ENCODE results near the gene IGFBP3. TPM values are rescaled to one million over a fixed set of nuclear protein-coding genes. Genes with fewer than 3 reads are reported as not detected.
"Not testable (repeated sequence)": the region's sequence is repeated elsewhere in the genome, so short reads cannot be mapped to it uniquely, and the experiment has no call there.

Gene IGFBP3, protein sequence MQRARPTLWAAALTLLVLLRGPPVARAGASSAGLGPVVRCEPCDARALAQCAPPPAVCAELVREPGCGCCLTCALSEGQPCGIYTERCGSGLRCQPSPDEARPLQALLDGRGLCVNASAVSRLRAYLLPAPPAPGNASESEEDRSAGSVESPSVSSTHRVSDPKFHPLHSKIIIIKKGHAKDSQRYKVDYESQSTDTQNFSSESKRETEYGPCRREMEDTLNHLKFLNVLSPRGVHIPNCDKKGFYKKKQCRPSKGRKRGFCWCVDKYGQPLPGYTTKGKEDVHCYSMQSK
- total RNA-seq (2014; rRNA removed; shearing (Covaris generic)) = 10.1 and 11.7 TPM in 2 replicates

DNA sequence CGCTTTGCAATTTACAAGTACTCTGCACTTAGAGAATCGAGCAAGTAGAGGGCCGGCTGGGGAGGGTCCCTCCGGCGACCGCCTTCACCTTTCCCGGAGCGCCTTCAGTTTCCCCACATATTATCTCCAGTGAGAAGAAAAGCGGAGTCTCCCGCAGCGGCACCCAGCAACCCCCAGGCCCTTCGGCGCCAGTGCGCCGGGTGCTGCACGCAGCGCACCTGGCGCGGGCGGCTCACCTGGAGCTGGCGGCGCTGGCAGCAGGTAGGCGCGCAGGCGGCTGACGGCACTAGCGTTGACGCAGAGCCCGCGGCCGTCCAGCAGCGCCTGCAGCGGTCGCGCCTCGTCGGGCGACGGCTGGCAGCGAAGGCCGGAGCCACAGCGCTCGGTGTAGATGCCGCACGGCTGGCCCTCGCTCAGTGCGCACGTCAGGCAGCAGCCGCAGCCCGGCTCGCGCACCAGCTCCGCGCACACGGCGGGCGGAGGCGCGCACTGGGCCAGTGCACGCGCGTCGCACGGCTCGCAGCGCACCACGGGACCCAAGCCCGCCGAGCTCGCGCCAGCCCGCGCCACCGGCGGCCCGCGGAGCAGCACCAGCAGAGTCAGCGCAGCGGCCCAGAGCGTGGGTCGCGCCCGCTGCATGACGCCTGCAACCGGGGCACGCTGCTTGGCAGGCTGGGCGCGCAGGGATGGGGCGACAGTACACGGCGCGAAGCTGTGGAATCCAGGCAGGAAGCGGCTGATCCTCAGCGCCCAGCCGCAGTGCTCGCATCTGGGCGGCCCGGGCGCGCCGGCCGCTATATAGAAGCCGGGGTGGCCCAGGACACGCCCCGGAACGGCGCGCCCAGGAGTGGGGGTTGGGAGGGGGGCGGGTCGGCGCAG lies at the start of gene IGFBP3:
TSS of gene IGFBP3 (minus strand) at position 771 of the 879 bp plus-strand sequence. CDS start at position 639, 132 bp downstream.
- DNase-seq (ENCODE audit: low read depth) = peak; percentile 50

DNA sequence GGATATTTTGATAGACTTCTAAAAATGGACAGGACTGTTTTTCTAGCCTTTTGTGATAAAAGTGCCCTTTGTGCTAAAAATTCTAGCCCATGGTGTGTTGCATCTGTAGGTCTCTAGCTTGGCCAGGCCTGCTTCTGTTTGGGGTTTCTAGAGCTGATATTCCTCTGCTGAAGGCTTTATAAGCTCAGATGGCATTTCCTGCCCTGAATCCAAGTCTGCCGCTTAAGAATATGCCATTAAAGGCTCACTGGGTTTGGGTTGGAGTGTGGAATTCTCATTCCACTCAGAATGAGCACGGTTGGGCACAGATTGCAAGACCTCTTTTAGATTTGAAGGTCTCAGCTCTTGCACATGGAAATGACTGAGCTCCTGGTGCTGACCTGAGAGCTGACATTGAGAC lies 49.4 kb upstream of the IGFBP3 start:
- no peak for DNase-seq (ENCODE audit: low read depth)

DNA sequence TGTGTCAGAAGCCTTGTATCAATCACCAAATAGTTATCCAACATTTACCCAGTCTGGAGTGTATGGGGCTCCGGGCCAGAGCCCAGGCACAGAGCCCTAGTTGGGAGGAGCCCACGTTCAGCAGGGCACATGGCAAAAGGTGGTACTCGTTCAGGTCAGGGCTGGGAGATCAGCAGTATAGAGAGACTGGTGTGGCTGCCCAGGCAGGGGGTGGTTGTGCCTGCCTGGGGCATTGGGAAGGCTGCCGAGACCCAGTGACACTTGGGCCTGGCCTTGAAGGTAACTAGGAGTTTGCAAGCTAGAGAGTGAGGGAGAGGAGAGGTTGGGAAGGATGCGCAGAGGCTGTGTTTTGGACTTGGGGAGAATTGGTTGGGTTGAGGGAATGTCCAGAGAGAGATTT lies 48.9 kb upstream of the IGFBP3 start:
- no peak for DNase-seq (ENCODE audit: low read depth)

DNA sequence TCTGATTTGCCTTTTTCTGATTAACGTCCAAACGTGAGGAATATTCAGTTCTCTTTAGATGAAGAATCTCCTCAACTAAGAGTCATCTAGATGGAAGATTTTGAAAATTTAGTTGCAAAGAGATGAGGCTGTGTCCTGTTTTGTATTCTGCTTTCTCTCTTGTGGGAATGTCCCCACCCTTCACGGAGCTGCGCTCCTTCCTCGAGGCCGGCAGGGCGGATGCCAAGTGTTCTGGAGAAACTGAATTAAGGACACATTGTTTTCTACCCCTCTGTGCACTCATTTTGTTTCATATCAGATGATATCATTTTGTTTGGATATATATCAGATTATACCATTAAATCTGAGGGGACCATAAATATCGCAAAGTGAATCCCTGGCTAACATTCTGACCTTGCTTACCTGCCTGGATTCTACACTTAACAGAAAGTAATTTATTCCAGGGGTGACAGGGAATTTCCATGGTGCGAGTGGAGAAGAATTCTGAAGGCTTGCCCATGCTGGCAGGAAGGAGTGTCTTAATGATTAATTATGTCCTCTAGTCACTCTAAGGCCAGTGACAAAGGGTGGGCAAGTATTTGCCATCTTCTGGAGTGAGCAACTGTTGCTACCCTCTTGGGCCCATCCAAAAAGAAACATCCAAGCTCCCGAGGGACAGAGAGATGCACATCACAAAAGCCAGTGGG lies 47.9 kb upstream of the IGFBP3 start:
- no peak for DNase-seq (ENCODE audit: low read depth)

DNA sequence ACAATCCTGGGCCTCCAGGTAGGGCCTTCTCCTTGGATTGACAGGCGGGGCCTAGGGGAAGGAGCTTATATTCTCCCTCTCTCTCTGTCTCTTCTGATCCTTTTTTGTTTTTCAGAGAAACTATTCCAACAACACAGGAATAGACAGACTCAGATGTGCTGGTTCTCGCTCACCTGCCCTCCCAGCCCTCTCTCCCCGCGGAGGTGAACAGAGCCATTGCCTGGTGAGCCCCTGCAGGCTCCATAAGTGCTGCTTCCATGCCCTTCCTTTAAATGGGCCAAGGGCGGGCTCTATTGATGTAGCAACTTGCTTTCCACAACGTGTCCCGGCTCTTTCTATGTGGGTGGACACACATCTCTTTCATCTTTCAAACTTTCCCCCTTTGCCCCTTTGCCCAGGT lies 47.2 kb upstream of the IGFBP3 start:
- DNase-seq (ENCODE audit: low read depth) = no peak

DNA sequence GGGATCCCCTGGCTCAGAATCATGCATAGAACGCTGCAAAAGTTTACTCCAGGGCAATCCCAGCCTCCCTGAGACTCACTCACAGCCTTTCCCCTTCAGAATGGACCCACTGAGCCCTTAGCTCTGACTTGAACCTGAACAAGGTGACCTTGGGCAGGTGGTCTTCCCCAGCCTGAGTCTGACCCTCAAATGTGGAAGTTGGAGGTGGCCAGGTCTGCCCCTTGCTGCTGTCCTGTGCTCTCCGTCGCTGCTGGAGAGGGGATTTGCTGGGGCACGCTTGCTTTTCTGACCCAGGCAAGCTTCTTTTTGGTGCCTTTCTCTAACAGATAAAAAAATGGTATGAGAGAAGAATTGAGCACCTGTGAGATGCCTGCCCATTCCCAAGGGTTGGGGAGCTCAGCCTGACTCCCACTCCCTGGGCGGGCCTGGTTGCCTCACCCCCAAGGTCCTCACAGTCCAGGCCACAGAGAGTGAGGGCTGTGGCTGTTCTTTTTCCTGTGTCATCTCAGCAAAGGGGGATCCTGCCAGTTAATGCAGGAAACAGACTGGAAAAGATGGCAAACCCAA lies 46.6 kb upstream of the IGFBP3 start:
- no peak for DNase-seq (ENCODE audit: low read depth)

DNA sequence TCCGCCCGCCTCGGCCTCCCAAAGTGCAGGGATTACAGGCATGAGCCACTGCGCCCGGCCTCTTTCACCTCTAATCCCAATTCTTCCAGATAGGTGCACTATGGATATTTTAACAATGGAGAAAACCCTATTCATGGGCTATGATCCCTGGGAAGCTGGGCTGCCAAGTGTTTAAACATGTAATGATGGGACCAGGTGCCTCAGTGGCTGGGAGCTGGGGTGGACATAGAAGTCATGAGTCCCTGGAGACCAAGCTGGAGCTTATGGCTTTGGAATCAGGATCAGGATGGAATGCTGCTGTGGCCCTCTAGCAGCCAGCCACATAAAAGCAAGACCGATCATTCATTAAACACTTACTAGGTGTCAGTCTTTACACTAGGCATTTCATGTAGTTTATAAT lies 41.8 kb upstream of the IGFBP3 start:
- no peak for DNase-seq (ENCODE audit: low read depth)

DNA sequence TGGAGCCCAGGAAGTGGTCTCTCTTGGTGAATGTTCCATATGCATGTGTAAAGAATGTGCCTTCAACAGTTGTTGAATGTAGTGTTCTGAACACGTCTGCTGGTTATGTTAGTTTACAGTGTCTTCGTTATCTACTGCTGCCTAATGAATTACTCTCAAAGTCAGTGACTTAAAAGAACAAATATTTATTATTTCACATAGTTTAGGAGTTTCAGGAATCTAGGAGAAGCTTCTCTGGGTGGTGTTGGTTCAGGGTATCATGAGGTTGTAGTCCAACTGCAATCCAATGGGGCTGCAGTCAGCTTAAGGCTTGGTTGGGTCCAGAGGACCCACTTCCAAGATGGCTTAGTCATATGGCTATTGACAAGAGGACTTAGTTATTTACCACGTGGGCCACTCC lies 36.6 kb upstream of the IGFBP3 start:
- DNase-seq (ENCODE audit: low read depth) = no peak

DNA sequence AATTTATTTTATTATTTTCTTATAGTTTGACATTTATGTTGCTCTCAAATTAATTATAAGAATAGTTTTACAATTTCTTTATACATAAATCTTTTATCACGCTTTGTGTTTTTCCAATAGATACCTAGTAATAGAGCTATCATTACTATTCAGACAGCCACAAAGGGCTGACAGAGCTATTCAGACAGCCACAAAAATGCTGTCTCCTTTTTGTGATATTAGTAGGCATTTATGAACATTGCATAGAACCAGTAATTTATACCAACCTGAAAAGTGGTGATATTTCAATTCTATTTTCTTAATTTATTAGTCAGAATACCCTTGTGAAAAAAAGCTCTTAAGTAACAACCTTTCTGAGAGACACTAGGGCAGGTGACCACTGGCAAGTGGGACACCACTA lies 34.2 kb upstream of the IGFBP3 start:
- no peak for DNase-seq (ENCODE audit: low read depth)

DNA sequence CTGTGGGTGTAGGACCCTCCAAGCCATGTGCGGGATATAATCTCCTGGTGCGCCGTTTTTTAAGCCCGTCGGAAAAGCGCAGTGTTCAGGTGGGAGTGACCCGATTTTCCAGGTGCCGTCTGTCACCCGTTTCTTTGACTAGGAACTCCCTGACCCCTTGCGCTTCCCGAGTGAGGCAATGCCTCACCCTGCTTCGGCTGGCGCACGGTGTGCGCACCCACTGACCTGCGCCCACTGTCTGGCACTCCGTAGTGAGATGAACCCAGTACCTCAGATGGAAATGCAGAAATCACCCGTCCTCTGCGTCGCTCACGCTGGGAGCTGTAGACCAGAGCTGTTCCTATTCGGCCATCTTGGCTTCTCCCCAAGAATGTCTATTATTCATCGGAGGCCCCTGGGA lies 32.0 kb upstream of the IGFBP3 start:
- not testable (repeated sequence) for DNase-seq (ENCODE audit: low read depth)

DNA sequence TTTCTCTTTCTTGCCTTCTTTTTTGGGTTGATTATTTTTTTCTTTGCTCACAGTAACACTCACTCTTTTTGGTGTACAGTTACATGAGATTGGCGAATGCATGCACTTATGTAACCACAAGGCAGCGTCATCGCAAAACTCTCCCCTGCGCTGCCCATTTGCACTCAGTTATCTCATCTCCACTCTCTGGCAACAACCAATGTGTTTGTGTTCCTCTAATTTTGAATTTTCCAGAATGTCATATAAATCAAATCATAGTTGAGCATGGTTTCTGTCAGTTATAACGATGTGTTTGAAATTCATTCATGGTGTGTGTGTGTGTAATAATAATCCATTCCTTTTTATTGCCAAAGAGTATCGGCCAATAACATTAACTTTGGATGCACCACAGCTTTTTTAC lies 23.0 kb upstream of the IGFBP3 start:
- no peak for DNase-seq (ENCODE audit: low read depth)

DNA sequence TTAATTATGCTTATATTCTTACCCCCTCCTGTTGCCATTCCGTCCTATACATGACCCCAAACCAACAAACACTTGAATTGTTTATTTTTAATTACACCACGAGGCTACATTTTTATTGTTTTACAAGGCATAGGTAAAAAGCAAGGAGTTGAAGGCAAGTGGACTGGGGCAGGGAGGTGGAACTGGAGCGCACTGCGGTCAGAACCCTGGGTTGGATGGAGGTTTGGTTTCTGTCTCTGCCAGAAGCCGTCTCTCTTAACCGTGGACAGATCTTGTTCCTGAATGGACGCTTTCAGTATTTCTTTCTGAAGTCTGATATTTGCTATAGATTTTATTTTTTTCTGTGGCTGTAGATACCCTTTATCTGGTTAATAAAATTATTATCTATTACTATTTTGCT lies 19.9 kb upstream of the IGFBP3 start:
- DNase-seq (ENCODE audit: low read depth) = no peak

DNA sequence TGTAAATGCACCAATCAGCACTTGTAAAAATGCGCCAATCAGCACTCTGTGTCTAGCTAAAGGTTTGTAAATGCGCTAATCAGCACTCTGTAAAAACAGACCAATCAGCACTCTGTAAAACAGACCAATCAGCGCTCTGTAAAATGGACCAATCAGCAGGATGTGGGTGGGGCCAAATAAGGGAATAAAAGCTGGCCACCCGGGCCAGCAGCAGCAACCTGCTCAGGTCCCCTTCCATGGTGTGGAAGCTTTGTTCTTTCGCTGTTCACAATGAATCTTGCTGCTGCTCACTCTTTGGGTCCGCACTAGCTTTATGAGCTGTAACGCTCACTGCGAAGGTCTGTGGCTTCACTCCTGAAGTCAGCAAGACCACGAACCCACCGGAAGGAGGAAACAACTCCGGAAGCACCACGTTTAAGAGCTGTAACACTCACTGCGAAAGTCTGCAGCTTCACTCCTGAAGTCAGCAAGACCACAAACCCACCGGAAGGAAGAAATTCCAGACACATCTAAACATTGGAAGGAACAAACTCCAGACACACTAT lies 19.2 kb upstream of the IGFBP3 start:
- DNase-seq (ENCODE audit: low read depth) = not testable (repeated sequence)

DNA sequence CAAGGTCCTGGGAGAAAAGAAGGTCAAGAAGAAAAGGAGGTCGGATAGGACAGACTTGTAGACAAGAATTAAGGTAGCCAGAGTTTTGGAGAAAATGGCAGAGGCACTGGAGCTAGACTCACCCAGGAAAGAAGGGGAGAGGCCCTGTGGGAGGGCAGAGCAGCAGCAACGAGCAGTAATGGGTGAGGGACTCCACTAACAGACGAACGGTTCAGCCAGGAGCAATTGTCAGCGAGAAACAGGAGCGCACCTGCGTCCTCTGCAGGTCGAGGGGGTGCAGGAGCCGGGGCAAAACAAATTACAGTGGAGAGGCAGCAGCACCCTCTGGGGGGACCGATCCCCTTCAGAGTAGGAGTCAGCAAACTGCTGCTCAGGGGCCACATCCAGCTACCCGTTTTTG lies 18.5 kb upstream of the IGFBP3 start:
- no peak for DNase-seq (ENCODE audit: low read depth)

DNA sequence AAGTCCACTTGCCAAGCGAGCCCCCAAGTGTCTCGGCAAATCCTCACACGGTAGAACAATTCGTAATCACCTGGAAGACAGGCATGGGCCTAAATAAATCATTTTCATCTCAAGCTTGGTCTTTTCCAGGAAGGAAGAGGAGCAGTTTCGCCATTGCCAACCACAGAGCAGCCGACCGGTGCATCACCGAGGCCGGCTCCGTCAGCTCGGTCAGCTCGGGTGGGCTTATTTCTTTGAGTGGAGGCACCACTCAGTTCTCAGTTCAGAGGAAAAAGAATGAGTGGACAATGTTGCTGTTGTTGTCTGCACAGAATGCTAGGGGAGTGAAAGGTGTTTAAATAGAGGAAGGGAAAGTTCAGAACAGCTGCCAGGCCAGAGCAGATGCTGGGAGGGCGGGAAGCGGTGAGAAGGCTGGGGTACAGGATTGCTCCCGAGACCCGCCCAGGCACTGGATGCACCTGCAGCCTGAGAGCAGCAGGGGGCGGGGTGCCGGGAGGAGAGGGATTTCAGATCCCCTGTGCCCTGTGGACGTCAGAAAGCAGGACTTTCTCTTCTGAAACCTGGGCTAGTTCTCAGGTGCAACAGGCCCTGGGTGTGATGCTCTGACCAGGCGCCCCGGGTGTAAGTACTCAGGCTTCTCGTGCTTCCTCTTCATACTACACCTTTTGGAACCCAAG lies 17.7 kb upstream of the IGFBP3 start:
- no peak for DNase-seq (ENCODE audit: low read depth)

DNA sequence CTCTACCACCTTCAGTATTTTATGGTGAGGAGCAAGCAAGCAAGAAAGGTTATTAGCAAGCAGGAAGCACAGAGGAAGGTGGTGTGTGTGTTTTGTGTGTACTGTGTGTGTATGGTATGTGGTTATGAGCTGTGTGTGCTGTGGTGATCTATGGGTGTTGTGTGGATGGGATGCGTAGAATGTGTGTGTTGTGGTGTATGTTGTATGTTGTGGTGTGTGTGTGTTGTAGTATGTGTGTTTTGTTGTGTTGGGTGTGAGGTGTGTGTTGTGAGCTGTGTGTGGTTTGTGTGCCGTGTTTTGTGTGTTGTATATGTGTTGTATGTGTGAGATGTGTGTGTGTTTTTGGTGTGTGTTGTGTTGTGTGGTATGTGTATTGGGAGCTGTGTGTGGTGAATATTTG lies 16.8 kb upstream of the IGFBP3 start:
- DNase-seq (ENCODE audit: low read depth) = no peak

DNA sequence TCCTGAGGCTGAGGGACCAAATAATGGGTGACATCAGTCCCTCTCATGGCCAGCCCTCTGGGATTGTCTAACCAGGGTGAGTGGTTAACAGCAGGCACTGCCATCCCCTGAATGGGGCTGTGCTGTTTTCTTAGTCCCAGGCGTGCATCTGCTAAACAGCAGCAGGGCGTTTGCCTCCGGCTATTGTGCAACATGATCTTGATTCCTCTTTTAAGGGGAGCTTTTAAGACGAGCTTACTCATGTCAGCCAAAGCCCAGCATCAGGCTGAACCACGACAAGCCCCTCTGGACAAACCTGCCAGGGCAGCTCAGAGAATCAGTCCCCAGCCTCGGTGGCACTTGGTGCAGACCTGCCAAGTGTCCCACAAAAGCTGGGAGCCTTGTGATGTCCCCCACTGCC lies 16.2 kb upstream of the IGFBP3 start:
- DNase-seq (ENCODE audit: low read depth) = no peak

DNA sequence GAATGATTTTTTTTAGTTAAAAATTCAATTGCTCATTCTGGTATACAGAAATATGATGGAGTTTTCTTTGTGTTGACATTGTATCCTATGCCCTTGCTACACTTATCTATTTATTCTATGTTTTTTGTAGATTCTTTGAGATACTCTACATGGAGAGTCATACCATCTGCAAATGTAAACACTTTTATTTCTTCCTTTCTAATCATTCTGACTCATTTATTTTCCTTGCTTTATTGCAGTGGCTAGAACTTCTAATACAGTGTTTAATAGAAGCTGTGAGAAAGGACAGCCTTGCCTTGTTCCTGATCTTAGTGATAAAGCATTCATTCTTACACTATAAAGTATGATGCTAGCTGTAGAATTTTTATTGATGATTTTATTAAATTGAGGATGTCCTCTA lies 9.9 kb upstream of the IGFBP3 start:
- no peak for DNase-seq (ENCODE audit: low read depth)

DNA sequence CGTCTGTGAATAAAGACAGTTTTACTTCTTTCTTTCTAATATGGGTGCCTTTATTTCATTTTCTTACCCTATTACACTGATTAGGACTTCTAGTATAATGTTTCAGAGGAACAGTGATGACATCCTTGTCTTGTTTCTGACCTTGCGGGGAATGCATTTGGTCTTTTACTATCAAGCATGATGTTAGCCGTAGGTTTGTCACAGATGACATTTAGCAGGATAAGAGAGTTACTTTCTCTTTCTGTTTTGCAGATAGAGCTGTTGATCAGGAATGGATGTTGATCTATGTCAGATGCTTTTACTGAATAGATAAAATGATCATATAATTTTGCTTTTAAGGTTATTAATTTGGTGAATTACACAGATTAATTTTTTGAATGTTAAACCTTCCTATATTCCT lies 6.6 kb upstream of the IGFBP3 start:
- DNase-seq (ENCODE audit: low read depth) = peak; percentile 40

DNA sequence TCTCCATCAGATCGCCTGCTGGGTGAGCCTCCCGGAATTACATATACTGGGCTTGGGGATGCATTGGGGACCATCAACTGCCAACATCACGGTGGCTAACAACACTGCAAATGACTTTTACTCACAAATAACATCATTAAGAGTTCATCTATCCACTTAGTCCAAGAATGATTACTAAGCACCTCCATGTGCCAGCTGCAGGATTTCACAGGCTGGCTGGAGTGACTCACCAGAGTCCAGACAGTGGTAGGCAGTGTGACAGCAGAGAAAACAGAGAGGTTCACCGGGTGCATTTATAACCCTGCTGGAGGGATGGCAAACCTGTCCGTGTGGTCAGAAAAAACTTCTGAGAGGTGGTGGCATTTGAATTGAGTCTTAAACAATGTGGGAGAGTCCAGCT lies 3.2 kb upstream of the IGFBP3 start:
- DNase-seq (ENCODE audit: low read depth) = peak; percentile 89

DNA sequence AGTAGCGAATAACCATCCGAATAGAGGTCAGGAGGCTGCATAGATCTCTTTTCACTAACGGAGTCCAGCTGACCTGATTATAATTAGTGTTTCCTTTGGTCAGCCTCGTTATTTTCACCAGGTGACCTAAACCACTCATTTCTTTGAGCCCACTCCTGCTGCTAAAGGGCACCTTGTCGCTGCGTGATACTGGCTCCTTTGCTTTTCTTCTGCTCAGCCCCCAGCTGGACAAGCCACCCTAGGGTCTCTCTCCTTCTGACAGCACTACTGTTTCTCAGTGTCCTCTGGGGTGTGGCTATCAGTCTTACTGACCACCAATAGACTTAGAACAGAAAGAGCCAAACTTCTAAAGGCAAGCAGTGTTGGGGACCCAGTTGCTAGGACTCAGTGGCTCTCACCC lies 2.7 kb upstream of the IGFBP3 start:
- no peak for DNase-seq (ENCODE audit: low read depth)

Data from RPMI7951 (cell line).